ENCODE results near the gene NFKB1. TPM values are rescaled to one million over a fixed set of nuclear protein-coding genes. Genes with fewer than 3 reads are reported as not detected.

Gene NFKB1
- total and polyA plus RNA-seq, 10 donors = 15.9 to 94.4 (median 55.3) TPM

DNA sequence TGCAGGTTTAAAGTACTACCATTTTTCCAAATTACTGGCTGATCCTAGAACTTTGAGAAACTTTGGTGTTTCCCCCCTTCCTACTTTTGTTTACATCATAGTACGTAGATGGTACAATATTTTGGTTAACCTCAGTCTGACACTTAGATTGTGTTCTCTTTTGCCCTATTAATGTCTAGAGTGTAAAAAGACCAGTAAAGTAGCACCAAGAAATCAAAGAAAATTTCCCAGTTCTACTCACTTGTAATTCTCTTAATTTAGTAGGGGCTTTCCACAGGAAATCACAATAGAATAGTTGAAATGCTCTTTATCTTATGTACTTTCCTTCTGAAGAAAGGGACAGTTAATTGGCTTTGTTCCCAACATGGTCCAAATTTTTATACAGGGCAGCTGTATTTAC lies 51.6 kb downstream of the NFKB1 start:
- no peak for DNase-seq
- H3K27ac ChIP-seq = peak overlapping the region in 6 of 8 donors; percentile 4 to 53 (median 17)
- intact Hi-C loops (cut with DNase I; ENCODE audit: low total_unique reads) = loop anchor here (10.0 kb wide), 1 partner anchor 48 kb away; the partner anchor contains the start of gene NFKB1
- H3K4me3 ChIP-seq = no peak overlapping the region
- H3K4me1 ChIP-seq = peaks cover 19 to 53% (median 34%) of the 10 kb centered on the region in 6 donors
- no peaks in the 10 kb centered on the region for H3K9me3 ChIP-seq
- TF ChIP-seq, protein P1, sequence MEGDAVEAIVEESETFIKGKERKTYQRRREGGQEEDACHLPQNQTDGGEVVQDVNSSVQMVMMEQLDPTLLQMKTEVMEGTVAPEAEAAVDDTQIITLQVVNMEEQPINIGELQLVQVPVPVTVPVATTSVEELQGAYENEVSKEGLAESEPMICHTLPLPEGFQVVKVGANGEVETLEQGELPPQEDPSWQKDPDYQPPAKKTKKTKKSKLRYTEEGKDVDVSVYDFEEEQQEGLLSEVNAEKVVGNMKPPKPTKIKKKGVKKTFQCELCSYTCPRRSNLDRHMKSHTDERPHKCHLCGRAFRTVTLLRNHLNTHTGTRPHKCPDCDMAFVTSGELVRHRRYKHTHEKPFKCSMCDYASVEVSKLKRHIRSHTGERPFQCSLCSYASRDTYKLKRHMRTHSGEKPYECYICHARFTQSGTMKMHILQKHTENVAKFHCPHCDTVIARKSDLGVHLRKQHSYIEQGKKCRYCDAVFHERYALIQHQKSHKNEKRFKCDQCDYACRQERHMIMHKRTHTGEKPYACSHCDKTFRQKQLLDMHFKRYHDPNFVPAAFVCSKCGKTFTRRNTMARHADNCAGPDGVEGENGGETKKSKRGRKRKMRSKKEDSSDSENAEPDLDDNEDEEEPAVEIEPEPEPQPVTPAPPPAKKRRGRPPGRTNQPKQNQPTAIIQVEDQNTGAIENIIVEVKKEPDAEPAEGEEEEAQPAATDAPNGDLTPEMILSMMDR (IDR thresholded peaks at IDR 0.05 in 8 of 11, conservative IDR thresholded peaks at IDR 0.05 in 3 of 11) = no peak
- TF ChIP-seq POLR2AphosphoS5 (IDR thresholded peaks at IDR 0.05) = no peak
- no peak for TF ChIP-seq POLR2A (IDR thresholded peaks at IDR 0.05)
- H3K36me3 ChIP-seq = peaks cover 0 to 41% (median 7%) of the 10 kb centered on the region in 6 donors
- H3K27me3 ChIP-seq (replicated peaks in 1 of 7) = no peaks in the 10 kb centered on the region
- WGBS, 5 donors = 18 to 27% (median 20%) methylated on average over 1 of the region's 1 CpG

DNA sequence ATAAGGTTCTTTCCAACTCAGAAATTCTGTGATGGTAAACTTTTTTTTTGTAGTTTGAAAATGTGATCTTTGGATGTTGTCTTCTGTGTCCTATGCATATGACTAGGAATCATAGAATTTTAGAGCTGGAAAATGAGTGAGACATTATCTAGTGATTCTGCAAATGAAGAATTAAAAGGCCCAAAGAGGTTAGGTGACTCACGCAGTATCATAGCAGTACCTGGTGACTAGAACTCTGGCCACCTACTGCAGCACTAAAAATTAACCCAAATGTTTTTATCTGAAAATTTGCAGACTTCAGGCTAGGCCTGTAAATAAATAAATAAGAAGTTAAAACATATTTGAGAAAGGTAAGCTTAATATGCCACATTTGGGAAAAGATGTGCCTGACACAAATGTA lies 52.8 kb downstream of the NFKB1 start:
- 96 to 100% (median 100%) methylated on average over 1 of the region's 1 CpG for WGBS, 5 donors
- no peak overlapping the region for H3K4me3 ChIP-seq
- H3K27me3 ChIP-seq (replicated peaks in 1 of 7) = no peaks in the 10 kb centered on the region
- intact Hi-C loops (cut with DNase I; ENCODE audit: low total_unique reads) = loop anchor here (10.0 kb wide), 1 partner anchor 49 kb away; the partner anchor contains the start of gene NFKB1
- no peak overlapping the region for H3K27ac ChIP-seq
- DNase-seq = no peak
- no peaks in the 10 kb centered on the region for H3K9me3 ChIP-seq
- H3K4me1 ChIP-seq = peaks cover 20 to 63% (median 38%) of the 10 kb centered on the region in 6 donors
- TF ChIP-seq POLR2A (IDR thresholded peaks at IDR 0.05) (no peak), POLR2AphosphoS5 (IDR thresholded peaks at IDR 0.05) (no peak)
- TF ChIP-seq, protein P1 (IDR thresholded peaks at IDR 0.05 in 8 of 11, conservative IDR thresholded peaks at IDR 0.05 in 3 of 11) = no peak
- peaks cover 0 to 29% (median 5%) of the 10 kb centered on the region in 6 donors for H3K36me3 ChIP-seq

DNA sequence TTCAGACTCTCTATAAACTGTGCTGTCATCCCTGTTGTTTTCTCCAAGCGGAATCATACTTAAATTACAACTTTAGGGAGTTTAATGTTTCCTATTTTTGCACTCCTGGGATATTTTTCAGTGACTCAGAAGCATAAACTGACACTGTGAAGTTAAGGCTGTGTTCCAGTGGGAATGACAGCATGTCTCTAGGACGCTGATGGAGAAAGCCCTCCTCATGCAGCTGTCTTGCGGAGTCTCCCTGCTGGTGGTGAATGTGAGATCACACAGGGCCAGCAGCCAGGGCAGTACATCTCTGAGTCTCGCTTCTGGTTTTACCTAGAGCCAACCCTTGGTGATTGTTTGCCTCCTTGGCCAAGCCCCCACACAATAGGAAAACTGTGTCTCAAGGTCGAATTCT lies 53.3 kb downstream of the NFKB1 start:
- 82 to 93% (median 91%) methylated on average over 5 of the region's 5 CpGs for WGBS, 5 donors

DNA sequence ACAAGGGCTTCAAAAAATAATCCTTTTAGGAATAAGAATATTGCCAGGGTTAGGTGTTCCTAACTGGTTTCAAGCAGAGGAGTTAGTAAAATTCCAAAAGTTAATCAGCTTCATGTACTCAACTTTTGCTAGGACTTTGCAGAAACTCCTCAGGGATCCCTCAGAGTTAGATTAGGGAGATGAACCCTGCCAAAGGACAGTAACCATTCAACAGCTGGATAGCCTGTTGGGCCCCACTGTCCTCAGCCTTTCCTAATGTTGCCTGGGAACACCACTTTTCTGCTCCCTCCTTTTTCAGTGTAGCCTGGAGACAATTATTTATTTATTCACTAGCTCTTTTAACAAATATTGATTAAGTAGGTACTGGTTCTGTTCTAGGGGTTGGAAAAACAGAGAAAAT lies 53.8 kb downstream of the NFKB1 start:
- intact Hi-C loops (cut with DNase I; ENCODE audit: low total_unique reads) = loop anchor here (10.0 kb wide), 1 partner anchor 50 kb away; the partner anchor contains the start of gene NFKB1
- peaks cover 0 to 28% (median 5%) of the 10 kb centered on the region in 6 donors for H3K36me3 ChIP-seq
- TF ChIP-seq POLR2AphosphoS5 (IDR thresholded peaks at IDR 0.05) (no peak), POLR2A (IDR thresholded peaks at IDR 0.05) (no peak)
- TF ChIP-seq, protein P1 (IDR thresholded peaks at IDR 0.05 in 8 of 11, conservative IDR thresholded peaks at IDR 0.05 in 3 of 11) = no peak
- H3K4me1 ChIP-seq = peaks cover 27 to 73% (median 48%) of the 10 kb centered on the region in 6 donors
- no peak for DNase-seq
- H3K27me3 ChIP-seq (replicated peaks in 1 of 7) = no peaks in the 10 kb centered on the region
- no peak overlapping the region for H3K4me3 ChIP-seq
- H3K27ac ChIP-seq = no peak overlapping the region
- no peaks in the 10 kb centered on the region for H3K9me3 ChIP-seq

More for the DNA sequence above, 53.3 kb downstream of the NFKB1 start:
- Histone ChIP-seq H3K4me1 (peaks cover 23 to 68% (median 43%) of the 10 kb centered on the region in 6 donors), H3K36me3 (peaks cover 0 to 28% (median 5%) of the 10 kb centered on the region in 6 donors), H3K9me3 (no peaks in the 10 kb centered on the region), H3K4me3 (no peak overlapping the region), H3K27ac (no peak overlapping the region), H3K27me3 (replicated peaks in 1 of 7) (no peaks in the 10 kb centered on the region)
- DNase-seq = no peak
- intact Hi-C loops (cut with DNase I; ENCODE audit: low total_unique reads) = loop anchor here (10.0 kb wide), 1 partner anchor 50 kb away; the partner anchor contains the start of gene NFKB1
- no peak for TF ChIP-seq POLR2AphosphoS5 (IDR thresholded peaks at IDR 0.05)
- no peak for TF ChIP-seq POLR2A (IDR thresholded peaks at IDR 0.05)
- TF ChIP-seq, protein P1 (IDR thresholded peaks at IDR 0.05 in 8 of 11, conservative IDR thresholded peaks at IDR 0.05 in 3 of 11) = no peak
